AG04450 (cell line): ENCODE results near the gene CORO2B. TPM values are rescaled to one million over a fixed set of nuclear protein-coding genes. Genes with fewer than 3 reads are reported as not detected.

ENCODE experiments used
- CTCF ChIA-PET: fragments of 300-600, 350-600 bp; formaldehyde crosslinking; extraction: SDS; loops from one replicate; lab custom pipeline; 2022; ENCODE audit warnings: antibody characterized with exemption, inconsistent platforms; lab: Charles Lee
- POLR2A ChIA-PET: fragments of 350-600 bp; formaldehyde crosslinking; extraction: SDS; loops from one replicate; lab custom pipeline; 2021; ENCODE audit warnings: antibody characterized with exemption, inconsistent platforms; lab: Yijun Ruan, JAX
- DNase-seq: peaks from one replicate; pipeline ENCODE4 v3.0.0-alpha.2; 2011; ENCODE audit warnings: low read depth, low spot score
- H3K27ac ChIP-seq: one replicate; pipeline ENCODE4 v1.5.1; 2012; ENCODE audit warnings: low read depth, low read length, control low read depth
- H3K27me3 ChIP-seq: one replicate; pipeline ENCODE4 v1.6.0; 2012; ENCODE audit warnings: low read length; ENCODE audit not compliant: control insufficient read depth, insufficient read depth
- H3K4me3 ChIP-seq: 2 replicates; pipeline ENCODE4 v1.5.1; 2011; ENCODE audit warnings: mild to moderate bottlenecking, low read depth, low read length, control low read depth
- H3K9me3 ChIP-seq: 2 replicates; pipeline ENCODE4 v1.5.1; 2012; ENCODE audit warnings: low read length; ENCODE audit not compliant: control insufficient read depth, insufficient read depth
- CTCF ChIP-seq: IDR thresholded peaks from 2 replicates; pipeline ENCODE4 v1.5.1; 2011; ENCODE audit warnings: low read depth, low read length, control low read depth, inconsistent platforms
- polyA plus RNA-seq: library from polyadenylated mRNA; depleted of rRNA; stranded (reverse); fragments of >200 nt; gene quantifications from 2 replicates; pipeline ENCODE4 v1.2.3, GENCODE V29; 2011

Gene CORO2B
- polyA plus RNA-seq, 1 experiment, result 16.1 TPM

GRCh38 chr15:68739390-68740080 lies 160.7 kb downstream of the CORO2B start:
- ChIA-PET POLR2A (no interaction called here), CTCF (no interaction called here)
- no peak for TF ChIP-seq CTCF
- no peak overlapping the region for H3K4me3 ChIP-seq
- peaks cover 21% of the 10 kb centered on the region for H3K27me3 ChIP-seq
- DNase-seq, result no peak
- no peaks in the 10 kb centered on the region for H3K9me3 ChIP-seq
- no peak overlapping the region for H3K27ac ChIP-seq

- POLR2A ChIA-PET, result no interaction called here
- Histone ChIP-seq H3K27ac (no peak overlapping the region), H3K4me3 (no peak overlapping the region), H3K9me3 (no peaks in the 10 kb centered on the region), H3K27me3 (peaks cover 14% of the 10 kb centered on the region)
- DNase-seq, result no peak
- no peak for TF ChIP-seq CTCF
- CTCF ChIA-PET, result no interaction called here
Observed at GRCh38 chr15:68743256-68743655, 164.5 kb downstream of the CORO2B start.

- Histone ChIP-seq H3K27me3 (peaks cover 6% of the 10 kb centered on the region), H3K9me3 (no peaks in the 10 kb centered on the region), H3K4me3 (no peak overlapping the region), H3K27ac (no peak overlapping the region)
- no peak for DNase-seq
- ChIA-PET CTCF (interaction anchor here (0.6 to 1.2 kb wide), 2 partner anchors 26 to 127 kb away, joined by 3 read pairs; no protein-coding TSS in a partner anchor), POLR2A (no interaction called here)
- TF ChIP-seq CTCF, result no peak
Observed at GRCh38 chr15:68749365-68749764, 170.6 kb downstream of the CORO2B start.

GRCh38 chr15:68749793-68750192 lies 171.0 kb downstream of the CORO2B start:
- TF ChIP-seq CTCF, result no peak
- DNase-seq, result no peak

GRCh38 chr15:68751622-68752021 lies 172.8 kb downstream of the CORO2B start:
- Histone ChIP-seq H3K27me3 (peaks cover 12% of the 10 kb centered on the region), H3K9me3 (no peaks in the 10 kb centered on the region), H3K27ac (no peak overlapping the region), H3K4me3 (no peak overlapping the region)
- CTCF ChIA-PET, result no interaction called here
- no peak for DNase-seq
- no peak for TF ChIP-seq CTCF
- POLR2A ChIA-PET, result no interaction called here

More at GRCh38 chr15:68749793-68750192, 171.0 kb downstream of the CORO2B start:
- Histone ChIP-seq H3K27me3 (peaks cover 6% of the 10 kb centered on the region), H3K4me3 (no peak overlapping the region), H3K27ac (no peak overlapping the region), H3K9me3 (no peaks in the 10 kb centered on the region)
- CTCF ChIA-PET, result no interaction called here
- POLR2A ChIA-PET, result no interaction called here
